H9 (cell line): ENCODE data around the gene TRIM17. TPM values are rescaled to one million over a fixed set of nuclear protein-coding genes. Genes with fewer than 3 reads are reported as not detected.

Experiments used
- DNase-seq: peaks from one replicate; pipeline ENCODE4 v3.0.0-alpha.2; 2017
- H2AFZ ChIP-seq: one replicate; pipeline ENCODE4 v1.6.1; 2013; ENCODE audit warnings: mild to moderate bottlenecking, low read length, control low read depth, moderate library complexity
- H2AK5ac ChIP-seq: 2 replicates; pipeline ENCODE4 v1.6.1; 2013; ENCODE audit warnings: low read length, control low read depth, mixed read lengths; ENCODE audit not compliant: insufficient read length
- H2BK120ac ChIP-seq: one replicate; pipeline ENCODE4 v1.6.1; 2013; ENCODE audit warnings: low read depth, mild to moderate bottlenecking, low read length, control low read depth, inconsistent platforms; ENCODE audit not compliant: poor library complexity, severe bottlenecking
- H2BK12ac ChIP-seq: 2 replicates; pipeline ENCODE4 v1.6.1; 2013; ENCODE audit warnings: low read length, control low read depth, mixed read lengths, low read depth; ENCODE audit not compliant: insufficient read length
- H2BK15ac ChIP-seq: 2 replicates; pipeline ENCODE4 v1.6.1; 2013; ENCODE audit warnings: low read depth, low read length, control low read depth
- H2BK20ac ChIP-seq: one replicate; pipeline ENCODE4 v1.6.1; 2013; ENCODE audit warnings: low read depth, mild to moderate bottlenecking, low read length, control low read depth, inconsistent platforms; ENCODE audit not compliant: poor library complexity, severe bottlenecking
- H2BK5ac ChIP-seq: 2 replicates; pipeline ENCODE4 v1.6.1; 2013; ENCODE audit warnings: low read length, control low read depth, mixed read lengths; ENCODE audit not compliant: insufficient read length
- H3K14ac ChIP-seq: 2 replicates; pipeline ENCODE4 v1.6.1; 2013; ENCODE audit warnings: low read length, control low read depth; ENCODE audit not compliant: insufficient read depth
- H3K18ac ChIP-seq: 2 replicates; pipeline ENCODE4 v1.6.1; 2013; ENCODE audit warnings: low read depth, mild to moderate bottlenecking, mixed read lengths, low read length, control low read depth; ENCODE audit not compliant: insufficient read length
- H3K23ac ChIP-seq: 2 replicates; pipeline ENCODE4 v1.6.1; 2013; ENCODE audit warnings: low read length, control low read depth, mixed read lengths, low read depth; ENCODE audit not compliant: insufficient read length
- H3K23me2 ChIP-seq: 2 replicates; pipeline ENCODE4 v1.6.1; 2013; ENCODE audit warnings: low read depth, mild to moderate bottlenecking, mixed read lengths, low read length, control low read depth; ENCODE audit not compliant: insufficient read length, poor library complexity, severe bottlenecking
- H3K27ac ChIP-seq: 2 replicates; pipeline ENCODE4 v1.5.1; 2013; ENCODE audit warnings: low read length, control low read depth, mixed read lengths, low read depth; ENCODE audit not compliant: insufficient read length
- H3K27me3 ChIP-seq: 2 replicates; pipeline ENCODE4 v1.6.1; 2013; ENCODE audit warnings: low read length, control low read depth, inconsistent platforms; ENCODE audit not compliant: insufficient read depth
- H3K4ac ChIP-seq: 2 replicates; pipeline ENCODE4 v1.6.1; 2013; ENCODE audit warnings: low read depth, mild to moderate bottlenecking, control low read depth, inconsistent platforms, low read length, moderate library complexity
- H3K4me1 ChIP-seq: 2 replicates; pipeline ENCODE4 v1.6.1; 2013; ENCODE audit warnings: low read length, control low read depth, inconsistent platforms; ENCODE audit not compliant: insufficient read depth
- H3K4me2 ChIP-seq: 2 replicates; pipeline ENCODE4 v1.6.1; 2013; ENCODE audit warnings: low read length, control low read depth, mixed read lengths; ENCODE audit not compliant: insufficient read length, insufficient read depth
- H3K56ac ChIP-seq: 2 replicates; pipeline ENCODE4 v1.6.1; 2013; ENCODE audit warnings: low read depth, mild to moderate bottlenecking, mixed read lengths, low read length, control low read depth; ENCODE audit not compliant: insufficient read length
- H3K79me1 ChIP-seq: 2 replicates; pipeline ENCODE4 v1.6.1; 2013; ENCODE audit warnings: low read depth, mild to moderate bottlenecking, moderate library complexity, low read length, control low read depth, inconsistent platforms; ENCODE audit not compliant: insufficient read depth, poor library complexity, severe bottlenecking
- H3K79me2 ChIP-seq: 2 replicates; pipeline ENCODE4 v1.6.1; 2013; ENCODE audit warnings: low read length, control low read depth, inconsistent platforms; ENCODE audit not compliant: insufficient read depth
- H3K9ac ChIP-seq: 2 replicates; pipeline ENCODE4 v1.6.1; 2013; ENCODE audit warnings: low read length, control low read depth, mixed read lengths; ENCODE audit not compliant: insufficient read length; ENCODE audit errors: extremely low read depth
- H3K9me3 ChIP-seq: one replicate; pipeline ENCODE4 v1.6.1; 2013; ENCODE audit warnings: low read depth, low read length, inconsistent platforms; ENCODE audit not compliant: control insufficient read depth
- H3T11ph ChIP-seq: one replicate; pipeline ENCODE4 v1.6.1; 2013; ENCODE audit warnings: mild to moderate bottlenecking, low read length, control low read depth, inconsistent platforms
- H4K20me1 ChIP-seq: one replicate; pipeline ENCODE4 v1.6.1; 2013; ENCODE audit not compliant: control insufficient read depth, insufficient read length, insufficient read depth
- H4K5ac ChIP-seq: 2 replicates; pipeline ENCODE4 v1.6.1; 2013; ENCODE audit warnings: low read depth, mild to moderate bottlenecking, mixed read lengths, low read length, control low read depth; ENCODE audit not compliant: insufficient read length
- H4K8ac ChIP-seq: replicated peaks from 2 replicates; pipeline ENCODE4 v1.6.1; 2013; ENCODE audit warnings: low read length, control low read depth, mixed read lengths, low read depth; ENCODE audit not compliant: insufficient read length
- H4K91ac ChIP-seq: 2 replicates; pipeline ENCODE4 v1.6.1; 2013; ENCODE audit warnings: low read depth, mild to moderate bottlenecking, moderate library complexity, mixed read lengths, low read length, control low read depth; ENCODE audit not compliant: insufficient read length
- H3K27ac Mint-ChIP-seq, 3 experiments: 2 replicates in 2 of 3; 3 replicates in 1 of 3; pipeline ENCODE4 v1.8.0; 2020 to 2021; ENCODE audit warnings: mixed read lengths in 3 of 3, mild to moderate bottlenecking in 1 of 3, moderate library complexity in 1 of 3
- H3K27me3 Mint-ChIP-seq: 2 replicates; pipeline ENCODE4 v1.8.0; 2021; ENCODE audit warnings: low read depth, mild to moderate bottlenecking, moderate library complexity, mixed read lengths
- H3K36me3 Mint-ChIP-seq, 3 experiments: 2 replicates in 2 of 3; 3 replicates in 1 of 3; pipeline ENCODE4 v1.8.0; 2020 to 2021; ENCODE audit warnings: low read depth in 3 of 3, mixed read lengths in 3 of 3; ENCODE audit not compliant: insufficient read depth in 1 of 3
- H3K4me1 Mint-ChIP-seq, 2 experiments: 2 replicates each; pipeline ENCODE4 v1.8.0; 2020; ENCODE audit warnings: mixed read lengths in 2 of 2
- H3K4me3 Mint-ChIP-seq, 2 experiments: 2 replicates in 1 of 2; 3 replicates in 1 of 2; pipeline ENCODE4 v1.8.0; 2020 to 2021; ENCODE audit warnings: mild to moderate bottlenecking in 2 of 2, mixed read lengths in 2 of 2, moderate library complexity in 1 of 2
- H3K9me3 Mint-ChIP-seq, 2 experiments: 2 replicates in 1 of 2; 3 replicates in 1 of 2; pipeline ENCODE4 v1.8.0; 2020; ENCODE audit warnings: mild to moderate bottlenecking in 2 of 2, mixed read lengths in 2 of 2, moderate library complexity in 1 of 2
- CTCF ChIP-seq: fragments of 200-600 bp; sonication (generic); conservative IDR thresholded peaks from 3 replicates; pipeline ENCODE4 v1.8.0; 2021; ENCODE audit warnings: antibody characterized with exemption, mild to moderate bottlenecking
- WGBS: extraction: QIAGEN DNeasy Blood & Tissue Kit; methylation state at CpG from one replicate; pipeline ENCODE4 v1.1.7; 2013; ENCODE audit warnings: missing lambda C conversion rate, low lambda C conversion rate, mixed read lengths; ENCODE audit not compliant: insufficient read length; ENCODE audit errors: extremely low coverage; 5-methylcytosine and 5-hydroxymethylcytosine counted together
- total RNA-seq: library from RNA; stranded (reverse); gene quantifications from 2 replicates; pipeline ENCODE4 v1.2.1, GENCODE V29; 2021

TRIM17 gene
- total RNA-seq, 1 experiment from 2014 or later = 2.8 TPM

GRCh38 chr1:228445843-228446650, 29.4 kb upstream of the TRIM17 start:
- no peak overlapping the region for H4K5ac ChIP-seq
- DNase-seq = peak; percentile 72
- H3K9ac ChIP-seq = no peak overlapping the region
- Mint-ChIP-seq H3K4me3 (peak overlapping the region; percentile 74 to 85), H3K4me1 (peaks cover 22 to 25% of the 10 kb centered on the region in 2 experiments), H3K36me3 (no peaks in the 10 kb centered on the region), H3K27ac (no peak overlapping the region; a peak in 2 of 7 replicates), H3K27me3 (peaks cover 94% of the 10 kb centered on the region), H3K9me3 (no peaks in the 10 kb centered on the region; a peak in 2 of 5 replicates)
- H3K27me3 ChIP-seq = peaks cover 35% of the 10 kb centered on the region
- no CpG with 5 or more reads among the region's 51 CpGs for WGBS
- no peak overlapping the region for H4K8ac ChIP-seq
- no peak overlapping the region for H3K18ac ChIP-seq
- no peak overlapping the region for H3K56ac ChIP-seq
- H3K4me2 ChIP-seq = peak overlapping the region; percentile 48
- no peak overlapping the region for H3K23ac ChIP-seq
- no peak overlapping the region for H2BK15ac ChIP-seq
- no peaks in the 10 kb centered on the region for H3K79me2 ChIP-seq
- H3K4me1 ChIP-seq = peaks cover 2% of the 10 kb centered on the region; the same call in 1 of the 2 replicates
- H4K91ac ChIP-seq = no peak overlapping the region
- no peak overlapping the region for H3K27ac ChIP-seq
- H3K79me1 ChIP-seq = no peaks in the 10 kb centered on the region
- H2BK20ac ChIP-seq = no peak overlapping the region
- H2AFZ ChIP-seq = no peak overlapping the region
- H4K20me1 ChIP-seq = no peaks in the 10 kb centered on the region
- no peak overlapping the region for H3K14ac ChIP-seq
- H3K23me2 ChIP-seq = no peaks in the 10 kb centered on the region
- H2BK120ac ChIP-seq = no peak overlapping the region
- H3K9me3 ChIP-seq = no peaks in the 10 kb centered on the region
- H2AK5ac ChIP-seq = no peak overlapping the region
- H3K4ac ChIP-seq = no peak overlapping the region
- TF ChIP-seq CTCF = no peak
- no peak overlapping the region for H2BK5ac ChIP-seq
- H2BK12ac ChIP-seq = no peak overlapping the region
- no peak overlapping the region for H3T11ph ChIP-seq
